Suppressor macrophage treated with lipopolysaccharide for 4 hours (primary cell): ENCODE measurements around the gene MED20.

Experiments used
- DNase-seq: peaks from one replicate; pipeline ENCODE4 v3.0.0-alpha.2; 2020

The MED20 gene

DNA sequence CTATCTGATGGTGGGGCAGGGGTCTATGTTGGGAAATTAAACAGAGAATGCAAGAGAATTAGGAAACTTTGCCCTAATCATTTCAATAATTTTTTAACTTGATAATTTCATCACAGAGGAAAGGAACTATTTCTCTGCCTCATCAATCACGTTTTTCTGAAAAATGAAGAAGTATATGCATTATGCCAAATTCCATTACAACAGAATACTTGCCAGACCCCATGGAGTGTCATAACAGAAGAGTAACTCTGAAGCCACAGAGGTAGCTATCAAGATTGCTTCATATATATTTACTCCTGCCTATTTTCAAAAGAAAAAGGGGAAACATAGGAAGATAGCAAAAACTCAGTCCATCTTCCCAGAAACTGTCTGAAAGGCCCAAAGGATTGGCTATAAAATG lies 20.1 kb downstream of the MED20 start:
- DNase-seq: peak; percentile 9

DNA sequence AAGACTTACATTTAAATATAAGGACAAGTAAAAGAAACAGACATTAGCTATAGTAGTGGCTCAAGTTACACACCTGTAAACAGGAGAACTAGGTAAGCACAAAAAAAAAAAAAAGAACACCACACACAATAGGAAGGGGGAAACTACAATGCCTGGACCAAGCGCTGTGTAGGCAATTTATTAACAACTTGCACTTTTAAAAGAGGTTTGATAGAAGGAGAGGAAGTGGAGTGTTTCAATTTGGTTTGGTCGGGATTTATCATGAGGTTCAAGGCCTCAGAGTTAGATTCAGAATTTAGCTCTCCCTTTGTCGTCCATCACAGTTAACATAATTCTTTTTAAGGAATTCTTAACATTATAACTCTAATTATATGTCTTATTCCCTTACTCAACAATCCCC lies 24.7 kb downstream of the MED20 start:
- DNase-seq: peak; percentile 24

DNA sequence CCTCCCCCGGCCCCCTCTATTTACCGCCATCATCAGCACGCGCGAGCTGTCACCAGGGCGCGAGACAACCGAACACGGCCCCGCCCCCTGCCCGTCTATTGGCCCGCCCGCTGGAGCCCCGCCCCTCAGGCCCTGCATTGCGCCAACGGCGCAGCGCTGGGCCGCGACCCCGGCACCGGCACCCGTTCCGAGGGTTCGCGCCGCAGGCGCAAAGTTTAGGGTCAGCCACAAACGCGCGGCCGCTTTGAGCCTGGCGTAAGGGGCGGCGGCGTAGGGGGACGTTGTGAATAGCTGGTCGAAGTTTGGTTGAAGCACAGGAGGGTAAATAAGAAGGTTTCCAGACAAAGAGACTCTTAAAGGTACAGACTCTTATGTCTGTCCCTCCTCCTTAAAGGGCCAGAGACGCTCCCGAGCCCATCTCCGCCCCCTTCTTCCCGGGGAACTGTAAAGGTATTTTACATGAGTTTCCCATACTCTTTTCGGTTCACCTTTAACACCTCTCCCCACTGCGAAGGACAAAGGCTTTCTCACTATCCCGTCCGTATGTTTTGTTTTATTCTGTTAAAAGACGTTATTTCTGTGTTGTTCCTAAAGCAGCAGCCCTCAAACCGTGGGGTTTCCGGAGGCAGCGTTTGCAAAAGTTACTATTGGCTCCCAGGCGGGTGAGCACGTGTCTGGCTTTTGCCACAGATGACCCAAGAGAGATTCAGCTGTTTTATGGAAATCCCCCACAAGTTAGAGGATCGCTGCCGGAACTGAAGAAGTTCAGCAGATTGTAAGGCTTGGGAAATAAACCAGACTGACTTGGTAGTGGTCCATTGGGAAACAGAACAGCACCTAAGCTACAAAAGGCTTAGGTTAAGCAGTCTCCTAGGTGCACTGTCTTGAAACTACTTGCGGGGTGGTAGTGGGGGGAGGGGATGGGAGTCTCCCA lies 25.4 kb downstream of the MED20 start, which contains the start of gene USP49:
Gene USP49, minus strand, starts transcription at position 76 of the 934 bp plus-strand sequence. CDS start 88,392 bp downstream, outside the sequence.
- DNase-seq: peak; percentile 93

DNA sequence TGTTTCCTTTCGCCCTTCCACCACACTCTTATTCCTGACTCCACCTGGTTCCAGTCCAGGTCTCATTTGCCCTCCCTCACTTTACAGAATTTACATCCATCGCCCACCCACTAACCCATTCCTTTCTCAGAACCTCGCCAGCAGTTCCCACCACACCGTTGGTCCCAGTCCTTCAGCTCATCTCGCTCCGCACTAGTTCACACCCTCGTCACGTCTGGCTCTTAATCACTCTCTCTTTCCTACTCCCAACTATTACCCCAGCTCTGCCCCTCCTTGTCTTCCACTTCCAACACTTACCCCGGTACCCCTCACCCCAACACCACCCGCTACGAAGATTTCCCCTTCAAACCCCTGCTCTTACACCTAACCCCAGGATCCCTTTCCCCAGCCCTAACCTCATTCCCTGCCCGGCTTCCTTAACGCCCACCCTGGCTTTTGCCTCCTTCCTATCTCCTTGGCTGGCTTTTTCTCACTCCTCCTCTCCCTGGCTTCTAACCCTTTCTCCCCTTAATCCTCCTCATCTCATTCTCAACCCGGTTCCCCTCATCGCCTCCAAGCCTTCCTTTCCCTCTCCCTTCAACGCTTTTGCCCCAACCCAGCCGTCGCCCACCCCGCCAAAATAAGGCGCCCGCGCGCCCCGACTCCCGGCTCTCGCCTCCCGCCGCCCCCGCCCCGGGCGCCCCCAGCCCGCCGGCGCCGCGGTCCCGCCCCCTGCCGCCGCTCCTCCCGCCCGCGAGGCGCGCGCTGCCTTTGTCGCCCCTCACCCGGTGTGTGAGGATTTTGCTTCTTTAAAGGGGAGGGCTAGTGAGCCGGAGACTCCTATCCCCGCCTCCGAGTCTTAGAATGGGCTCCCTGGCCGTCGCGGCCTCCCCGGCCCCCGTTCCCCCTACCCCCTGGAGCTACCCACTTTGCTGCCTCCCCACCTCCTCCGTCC lies 26.3 kb downstream of the MED20 start:
- peak; percentile 9 for DNase-seq

DNA sequence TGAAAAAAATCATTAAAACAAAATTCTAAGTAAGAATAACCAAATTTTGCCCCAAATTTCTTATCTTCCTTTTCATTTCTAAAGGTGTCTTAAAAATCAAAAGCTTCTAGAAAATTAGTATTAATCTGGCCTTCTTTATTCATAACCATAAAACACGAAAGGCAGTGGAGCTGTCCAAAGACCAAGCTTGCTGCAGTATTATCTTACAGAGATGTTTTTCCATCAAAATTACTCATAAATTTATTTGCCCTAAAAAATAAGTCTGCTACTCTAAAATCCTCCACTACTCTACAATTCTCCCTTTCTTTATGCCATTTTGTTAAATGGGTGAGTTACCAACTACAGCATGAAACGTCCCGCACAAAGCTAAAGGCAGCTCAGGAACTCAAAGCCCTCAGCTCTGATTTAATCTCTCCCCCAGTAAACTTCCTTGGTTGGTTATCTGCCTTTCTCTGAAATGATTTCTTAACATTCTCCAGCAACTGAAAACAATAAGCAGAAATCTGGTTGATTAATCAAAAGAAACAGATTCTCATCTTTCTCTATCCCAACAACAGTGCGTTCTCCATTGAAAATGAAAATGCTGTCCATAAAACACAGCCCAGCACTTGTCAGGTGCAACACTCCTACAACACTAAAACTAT lies 27.9 kb downstream of the MED20 start:
- no peak for DNase-seq

DNA sequence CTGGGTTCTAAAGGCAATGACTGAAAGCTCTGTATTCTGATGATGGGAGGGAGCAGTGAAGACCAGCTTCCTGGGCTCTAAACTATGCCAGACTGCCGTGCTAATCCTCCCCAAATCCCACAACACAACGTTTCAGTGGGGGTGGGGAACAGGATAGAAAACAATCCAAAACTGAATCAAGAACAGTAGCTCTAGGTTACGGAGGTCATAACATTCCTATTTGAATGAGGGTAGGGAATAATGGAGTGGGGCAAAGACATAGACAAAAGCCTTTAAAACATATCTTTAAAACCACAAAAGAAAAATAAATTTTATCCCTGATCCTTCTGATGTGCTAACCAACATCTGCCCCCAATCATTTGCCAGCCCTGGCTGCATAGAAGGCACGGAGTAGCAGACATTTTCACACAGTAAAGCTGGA lies 33.6 kb downstream of the MED20 start:
- DNase-seq: no peak

DNA sequence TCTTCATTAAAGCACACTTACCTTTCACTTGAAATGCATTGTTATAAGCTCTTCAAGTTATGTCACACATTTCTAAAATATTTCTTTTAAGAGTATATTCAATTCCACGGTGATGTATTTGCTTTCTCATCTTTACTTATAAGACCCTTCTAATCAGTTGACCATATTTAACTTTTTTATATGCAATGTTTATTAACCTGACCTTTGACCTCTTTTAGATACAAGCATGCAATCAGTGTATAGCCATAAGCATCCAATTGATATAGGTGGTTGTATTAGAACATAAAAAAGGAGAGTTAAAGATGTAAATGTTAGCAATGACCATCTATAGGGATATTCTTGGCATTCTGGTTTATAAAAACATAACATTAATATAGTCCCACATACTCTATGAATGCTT lies 35.0 kb downstream of the MED20 start:
- DNase-seq: no peak

DNA sequence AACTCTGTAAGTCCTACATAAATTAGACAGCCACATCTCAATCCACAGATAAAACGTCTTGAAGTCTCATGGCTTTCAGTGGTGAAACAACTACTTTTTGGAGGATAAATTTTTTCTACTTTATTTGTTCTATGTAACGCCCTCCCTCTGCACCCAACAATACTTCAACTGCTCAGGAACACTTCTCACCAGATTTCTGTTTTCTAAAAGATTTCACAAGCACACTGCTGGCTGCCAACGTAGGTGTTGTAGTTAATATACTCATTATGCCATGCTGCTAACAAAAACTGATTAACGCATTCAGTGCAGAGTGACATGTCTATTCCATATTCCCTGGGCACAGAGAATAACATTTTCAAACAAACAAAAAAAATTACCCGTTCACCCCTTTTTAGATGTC lies 36.0 kb downstream of the MED20 start:
- DNase-seq: no peak

DNA sequence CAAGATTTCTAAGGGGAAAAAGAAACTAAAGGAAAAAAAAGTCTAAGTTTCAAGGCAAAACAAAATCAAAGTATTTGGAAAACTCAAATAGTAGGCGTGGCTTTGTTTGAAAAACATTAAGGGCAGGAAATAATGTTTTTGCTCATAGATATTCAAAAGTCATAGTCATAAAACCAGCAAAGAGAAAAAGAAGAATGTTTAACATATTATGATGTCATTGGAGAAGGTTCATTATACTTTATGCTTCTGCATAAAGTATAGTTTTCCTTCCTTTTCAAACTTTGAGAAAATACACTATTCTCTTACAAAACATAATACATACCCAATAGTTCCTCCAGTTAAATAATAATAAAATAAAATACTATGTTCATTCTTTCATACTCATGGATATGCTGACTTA lies 39.4 kb downstream of the MED20 start:
- no peak for DNase-seq

DNA sequence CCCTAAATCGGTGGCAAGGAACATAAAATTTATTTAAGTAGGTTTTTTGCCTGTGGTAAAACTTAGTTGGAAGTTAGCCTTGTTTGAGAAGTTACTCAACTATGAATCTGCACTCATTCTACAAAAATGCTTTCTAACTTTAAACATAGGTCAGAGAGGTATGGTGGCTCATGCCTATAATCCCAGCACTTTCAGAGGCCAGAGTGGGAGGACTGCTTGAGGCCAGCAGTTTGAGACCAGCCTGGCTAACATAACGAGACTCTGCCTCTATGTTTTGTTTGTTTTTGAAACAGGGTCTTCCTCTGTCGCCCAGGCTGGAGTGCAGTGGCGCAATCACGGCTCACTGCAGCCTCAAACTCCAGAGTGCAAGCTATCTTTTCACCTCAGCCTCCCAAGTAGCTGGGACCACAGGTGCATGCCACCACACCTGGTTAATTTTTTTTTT lies 42.0 kb downstream of the MED20 start:
- DNase-seq: no peak

DNA sequence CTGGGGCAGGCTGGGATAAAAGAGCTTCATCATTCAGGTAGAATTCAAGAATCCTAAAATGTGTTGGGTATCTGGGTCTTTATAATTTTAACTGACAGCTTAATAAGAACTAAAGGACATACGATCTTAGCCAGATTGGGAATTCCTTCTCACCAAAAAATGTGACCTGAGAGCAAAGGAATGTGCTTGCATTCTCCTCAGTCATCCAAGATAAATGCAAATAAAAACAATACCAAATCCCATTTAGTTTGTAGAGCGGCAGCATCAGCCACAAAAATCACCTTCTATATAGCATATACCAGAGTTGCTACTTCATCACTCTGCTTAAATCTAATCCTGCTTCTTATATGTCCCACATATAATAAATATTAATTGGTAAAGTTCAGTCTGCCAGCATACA lies 42.7 kb downstream of the MED20 start:
- DNase-seq: no peak

DNA sequence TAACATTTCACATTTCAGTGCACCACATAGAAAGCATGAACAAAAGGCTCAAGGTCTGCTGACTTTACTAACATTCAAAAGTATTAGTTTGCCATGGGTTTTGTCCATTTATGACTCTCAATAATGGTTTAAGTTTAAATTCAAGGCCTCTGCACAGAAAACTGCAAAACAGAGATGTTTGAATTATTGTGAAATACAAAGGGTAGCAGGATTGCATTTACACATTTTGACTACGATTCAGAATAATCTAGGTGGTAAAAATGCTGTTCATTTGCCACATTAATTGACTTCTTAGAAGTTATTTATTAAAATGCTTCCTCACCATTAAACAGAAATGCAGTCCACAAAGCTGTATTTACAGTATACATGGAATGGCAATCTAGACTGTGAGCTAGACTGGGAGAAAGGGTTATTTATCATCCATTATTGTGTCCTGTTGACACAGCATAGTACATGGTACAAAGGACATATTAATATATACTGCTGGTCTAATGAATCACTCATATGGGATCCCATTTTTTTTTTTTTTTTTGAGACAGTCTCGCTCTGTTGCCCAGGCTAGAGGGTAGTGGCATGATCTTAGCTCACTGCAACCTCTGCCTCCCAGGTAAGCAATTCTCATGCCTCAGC lies 43.8 kb downstream of the MED20 start:
- no peak for DNase-seq

DNA sequence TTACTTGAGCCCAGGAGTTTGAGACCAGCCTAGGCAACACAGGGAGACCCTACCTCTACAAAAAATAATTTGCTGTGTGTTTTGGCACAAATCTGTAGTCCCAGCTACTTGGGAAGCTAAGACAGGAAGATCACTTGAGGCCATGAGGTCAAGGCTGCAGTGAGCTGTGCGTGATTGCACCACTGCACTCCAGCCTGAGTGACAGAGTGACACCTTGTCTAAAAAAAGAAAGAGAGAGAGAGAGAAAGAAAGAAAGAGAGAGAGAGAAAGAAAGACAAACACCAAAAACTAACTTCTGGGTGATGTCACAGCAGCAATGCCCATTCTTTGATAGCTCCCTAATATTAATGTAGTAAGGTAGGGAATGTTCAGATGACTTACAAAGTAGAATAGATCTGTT lies 46.2 kb downstream of the MED20 start:
- no peak for DNase-seq

DNA sequence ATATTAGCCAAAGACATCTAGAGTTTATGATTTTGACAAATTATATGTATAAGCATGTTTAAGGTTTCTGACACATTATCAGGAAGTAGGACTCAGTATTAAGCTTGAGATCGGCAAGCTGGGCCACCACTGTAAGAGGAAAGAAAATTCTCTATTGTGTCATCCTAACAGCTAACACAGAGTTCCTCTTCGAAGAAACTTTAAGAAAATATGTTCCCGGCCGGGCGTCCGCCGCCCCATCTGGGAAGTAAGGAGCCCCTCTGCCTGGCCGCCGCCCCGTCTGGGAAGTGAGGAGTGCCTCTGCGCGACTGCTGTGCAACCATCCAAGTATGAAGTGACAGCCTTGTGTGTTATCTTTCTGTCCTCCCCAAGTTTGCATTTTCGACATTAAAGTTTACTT lies 48.8 kb downstream of the MED20 start:
- DNase-seq: peak; percentile 21

DNA sequence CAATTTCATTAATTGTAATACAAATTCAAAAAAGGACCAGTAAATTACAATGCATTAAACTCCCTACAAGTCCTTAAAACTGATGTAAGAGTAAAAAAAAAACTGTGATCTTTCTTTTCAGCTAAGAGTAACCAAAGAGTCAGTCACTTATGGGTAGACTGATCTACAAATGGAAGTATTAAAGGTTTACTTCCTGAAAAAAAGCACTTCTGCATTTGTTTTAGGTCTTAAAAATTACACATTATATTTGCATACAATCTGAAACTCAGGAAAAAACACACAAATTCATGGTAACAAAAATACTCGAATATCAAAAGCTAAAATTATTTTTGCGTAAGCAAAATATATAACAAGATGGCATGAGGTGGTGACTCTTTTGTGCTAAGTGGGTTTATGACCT lies 49.2 kb downstream of the MED20 start:
- DNase-seq: peak; percentile 28

DNA sequence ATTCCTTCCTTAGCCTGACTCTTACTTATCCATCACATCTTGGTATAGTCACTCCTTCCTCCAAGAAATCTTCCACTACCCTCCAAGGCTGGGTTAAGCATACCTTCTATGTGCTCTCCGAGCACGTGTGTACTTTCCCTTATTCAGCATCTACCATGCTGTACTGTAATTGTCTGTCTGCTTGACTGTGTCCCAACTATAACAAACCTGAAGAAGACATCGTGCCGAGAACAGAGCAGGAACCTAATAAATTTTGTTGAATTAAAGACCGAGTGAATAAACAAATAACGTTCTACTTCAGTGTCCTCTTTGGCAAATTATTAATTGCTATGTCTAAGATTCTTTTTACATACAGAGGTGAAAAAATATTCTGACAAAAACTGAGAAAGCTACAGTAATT lies 61.6 kb downstream of the MED20 start:
- no peak for DNase-seq

DNA sequence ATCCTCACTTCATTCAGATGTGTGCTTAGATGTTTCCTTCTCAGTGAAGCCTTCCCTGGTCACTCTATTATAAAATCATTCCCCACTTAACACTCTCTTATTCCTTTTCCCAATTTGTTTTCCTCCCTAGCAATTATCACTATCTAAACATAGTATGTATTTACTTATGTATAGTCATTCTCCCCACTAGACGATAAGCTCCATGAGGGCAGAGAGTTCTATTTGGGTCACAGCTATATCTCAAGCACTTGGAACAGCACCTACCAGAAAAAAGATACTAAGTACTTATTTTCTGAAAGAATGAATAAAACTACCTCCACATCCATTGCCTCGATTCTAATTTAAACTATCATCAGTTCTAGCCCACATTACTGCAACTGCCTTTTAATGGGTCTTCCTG lies 62.2 kb downstream of the MED20 start:
- DNase-seq: no peak
